Esophagus muscularis mucosa (tissue), 4 donors: ENCODE results near the gene RPS27.

Experiments used
- CTCF ChIP-seq, 3 experiments: fragments of 200-600 bp in 2 of 3; fragments of 450-650 bp in 1 of 3; sonication (generic) in 2 of 3; IDR thresholded peaks; one replicate each; pipeline ENCODE4 v1.5.1; 2017 to 2019; ENCODE audit warnings: antibody characterized with exemption in 3 of 3, mild to moderate bottlenecking in 2 of 3, moderate library complexity in 1 of 3
- EP300 ChIP-seq: sonication (generic); formaldehyde crosslinking; IDR thresholded peaks from one replicate; pipeline ENCODE4 v1.6.1; 2017; ENCODE audit warnings: antibody characterized with exemption
- POLR2A ChIP-seq: fragments of 450-650 bp; IDR thresholded peaks from one replicate; pipeline ENCODE4 v1.6.1; 2017; ENCODE audit warnings: antibody characterized with exemption, moderate library complexity, mild to moderate bottlenecking, low read depth
- POLR2AphosphoS5 ChIP-seq, 2 donors: sonication (generic); formaldehyde crosslinking; IDR thresholded peaks; one replicate each; pipeline ENCODE4 v1.6.1; 2017; ENCODE audit warnings: antibody characterized with exemption in 2 of 2

GRCh38 chr1:153970346-153970745 is 20.2 kb upstream of the RPS27 start:
- TF ChIP-seq CTCF (IDR thresholded peaks at IDR 0.05) (no peak), POLR2A (no peak), EP300 (no peak), POLR2AphosphoS5 (IDR thresholded peaks at IDR 0.05) (no peak)
